Tibial nerve (tissue), 4 donors: ENCODE data around the gene NEK11. TPM values are rescaled to one million over a fixed set of nuclear protein-coding genes. Genes with fewer than 3 reads are reported as not detected.

Experiments
- DNase-seq, 2 donors: peaks; one replicate each; pipeline ENCODE4 v3.0.0-alpha.2; 2019; ENCODE audit warnings: low spot score in 2 of 2
- H3K27ac ChIP-seq, 4 donors: fragments of 200-600 bp; sonication (generic) in 3 of 4; one replicate each; pipeline ENCODE4 v1.5.1; 2017 to 2019; ENCODE audit warnings: mild to moderate bottlenecking in 1 of 4
- H3K27me3 ChIP-seq, 2 donors: fragments of 200-600 bp; sonication (generic) in 1 of 2; one replicate each; pipeline versions ENCODE4 v1.5.1 to v1.6.0; 2017 to 2019
- H3K36me3 ChIP-seq, 3 donors: fragments of 200-600 bp; sonication (generic); one replicate each; pipeline ENCODE4 v1.5.1; 2018 to 2019
- H3K4me1 ChIP-seq, 4 donors: fragments of 200-600 bp; sonication (generic) in 3 of 4; one replicate each; pipeline ENCODE4 v1.5.1; 2017 to 2019
- H3K4me3 ChIP-seq, 4 donors: fragments of 200-600 bp; sonication (generic) in 3 of 4; one replicate each; pipeline ENCODE4 v1.5.1; 2017 to 2019; ENCODE audit warnings: mild to moderate bottlenecking in 1 of 4, moderate library complexity in 1 of 4
- H3K9me3 ChIP-seq, 4 donors: fragments of 200-600 bp; sonication (generic) in 3 of 4; one replicate each; pipeline ENCODE4 v1.5.1; 2017 to 2019
- EP300 ChIP-seq, 2 donors: sonication (generic); formaldehyde crosslinking; IDR thresholded peaks; one replicate each; pipeline ENCODE4 v1.6.1; 2017; ENCODE audit warnings: antibody characterized with exemption in 2 of 2, mild to moderate bottlenecking in 1 of 2
- POLR2A ChIP-seq, 2 donors: fragments of 450-650 bp; IDR thresholded peaks; one replicate each; pipeline ENCODE4 v1.6.1; 2017; ENCODE audit warnings: antibody characterized with exemption in 2 of 2, mild to moderate bottlenecking in 2 of 2, moderate library complexity in 2 of 2
- WGBS, 2 donors: methylation state at CpG; one replicate each; pipeline ENCODE4 v1.1.5; 2018; 5-methylcytosine and 5-hydroxymethylcytosine counted together
- total RNA-seq, 4 donors: library from RNA; depleted of rRNA; stranded (reverse); fragments of >200 nt; gene quantifications; one replicate each; pipeline ENCODE4 v1.1.0, GENCODE V29; 2016
- TF ChIP-seq, protein P1 (sequence below), 5 experiments: fragments of 200-600 bp in 3 of 5; fragments of 450-650 bp in 2 of 5; sonication (generic) in 3 of 5; IDR thresholded peaks; one replicate each; pipeline ENCODE4 v1.5.1; 2016 to 2019; ENCODE audit warnings: antibody characterized with exemption in 5 of 5, mild to moderate bottlenecking in 3 of 5, moderate library complexity in 2 of 5

NEK11 gene
- total RNA-seq, 4 donors from 2014 or later: 7.0 to 32.8 (median 15.3) TPM

DNA sequence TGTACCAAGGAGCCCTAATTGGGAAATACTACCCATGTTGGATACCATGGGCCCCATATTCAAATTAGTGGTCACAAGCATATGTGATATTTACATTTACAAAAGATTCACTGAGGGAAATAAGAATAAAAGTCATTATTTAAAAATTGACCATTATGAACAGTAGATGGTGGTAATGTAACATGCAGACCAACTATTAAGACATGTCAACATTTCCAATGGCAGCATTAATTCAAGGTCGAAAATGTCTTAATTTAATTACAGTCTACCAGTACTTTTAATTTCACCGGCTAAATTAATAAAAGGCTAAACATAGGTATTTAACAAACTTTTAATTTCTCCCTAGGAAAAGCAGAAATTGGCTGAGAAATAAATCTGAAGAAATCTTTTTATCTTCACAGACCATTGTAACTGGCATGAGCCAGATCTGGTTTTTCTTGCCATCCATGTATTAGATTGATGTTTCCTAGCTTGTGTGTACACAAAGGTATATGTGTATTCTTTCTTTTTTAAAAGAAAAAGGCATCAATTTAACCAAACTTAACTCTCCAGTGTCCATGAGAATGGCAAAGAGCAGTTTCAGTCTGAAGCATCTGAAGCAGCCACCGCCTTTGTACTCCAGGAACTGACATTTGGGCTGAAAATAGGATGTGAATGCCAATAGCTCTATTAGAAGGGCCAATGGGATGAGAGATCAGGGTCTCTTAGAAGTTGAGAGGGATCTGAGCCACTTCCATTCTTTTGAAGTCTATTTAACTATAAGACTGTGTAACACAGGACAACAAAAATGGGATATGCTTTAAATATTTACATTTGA, 26.6 kb downstream of the NEK11 start:
- H3K4me1 ChIP-seq: no peaks in the 10 kb centered on the region
- no peak overlapping the region for H3K27ac ChIP-seq
- DNase-seq: no peak
- WGBS, 2 donors: 74 to 78% methylated on average over 3 of the region's 3 CpGs
- H3K36me3 ChIP-seq: peaks cover 0 to 5% (median 0%) of the 10 kb centered on the region in 3 donors
- TF ChIP-seq EP300 (IDR thresholded peaks at IDR 0.05): no peak
- no peak for TF ChIP-seq POLR2A (IDR thresholded peaks at IDR 0.05)
- TF ChIP-seq, protein P1, sequence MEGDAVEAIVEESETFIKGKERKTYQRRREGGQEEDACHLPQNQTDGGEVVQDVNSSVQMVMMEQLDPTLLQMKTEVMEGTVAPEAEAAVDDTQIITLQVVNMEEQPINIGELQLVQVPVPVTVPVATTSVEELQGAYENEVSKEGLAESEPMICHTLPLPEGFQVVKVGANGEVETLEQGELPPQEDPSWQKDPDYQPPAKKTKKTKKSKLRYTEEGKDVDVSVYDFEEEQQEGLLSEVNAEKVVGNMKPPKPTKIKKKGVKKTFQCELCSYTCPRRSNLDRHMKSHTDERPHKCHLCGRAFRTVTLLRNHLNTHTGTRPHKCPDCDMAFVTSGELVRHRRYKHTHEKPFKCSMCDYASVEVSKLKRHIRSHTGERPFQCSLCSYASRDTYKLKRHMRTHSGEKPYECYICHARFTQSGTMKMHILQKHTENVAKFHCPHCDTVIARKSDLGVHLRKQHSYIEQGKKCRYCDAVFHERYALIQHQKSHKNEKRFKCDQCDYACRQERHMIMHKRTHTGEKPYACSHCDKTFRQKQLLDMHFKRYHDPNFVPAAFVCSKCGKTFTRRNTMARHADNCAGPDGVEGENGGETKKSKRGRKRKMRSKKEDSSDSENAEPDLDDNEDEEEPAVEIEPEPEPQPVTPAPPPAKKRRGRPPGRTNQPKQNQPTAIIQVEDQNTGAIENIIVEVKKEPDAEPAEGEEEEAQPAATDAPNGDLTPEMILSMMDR (IDR thresholded peaks at IDR 0.05): peak in 2 of 5 experiments; percentile 5 to 23
- H3K9me3 ChIP-seq: no peaks in the 10 kb centered on the region
- H3K27me3 ChIP-seq: no peaks in the 10 kb centered on the region
- no peak overlapping the region for H3K4me3 ChIP-seq

DNA sequence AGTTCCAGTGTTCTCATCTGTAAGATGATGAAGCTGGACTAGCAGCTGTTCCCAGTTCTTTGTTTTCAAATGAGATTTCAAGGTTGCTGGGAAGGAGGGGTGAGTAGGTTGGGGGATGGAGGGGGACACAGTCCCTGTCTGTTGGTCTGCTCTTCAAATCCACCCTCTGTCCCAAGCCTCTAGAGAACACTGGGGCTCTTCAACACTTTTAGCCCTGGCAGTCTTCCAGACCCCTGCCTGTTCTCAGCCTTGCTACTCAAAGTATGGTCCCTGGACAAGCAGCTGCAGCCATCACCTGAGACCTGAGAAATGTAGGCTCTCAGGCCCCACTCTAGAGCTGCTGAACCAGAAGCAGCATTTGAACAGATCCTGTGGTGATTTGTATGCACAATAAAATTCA, 41.3 kb downstream of the NEK11 start:
- TF ChIP-seq, protein P1 (IDR thresholded peaks at IDR 0.05): no peak
- TF ChIP-seq EP300 (IDR thresholded peaks at IDR 0.05) (no peak), POLR2A (IDR thresholded peaks at IDR 0.05) (no peak)
- H3K27ac ChIP-seq: no peak overlapping the region
- no peak overlapping the region for H3K4me3 ChIP-seq
- no peaks in the 10 kb centered on the region for H3K27me3 ChIP-seq
- H3K9me3 ChIP-seq: no peaks in the 10 kb centered on the region
- no peak for DNase-seq
- peaks cover 0 to 3% (median 0%) of the 10 kb centered on the region in 3 donors for H3K36me3 ChIP-seq
- peaks cover 0 to 7% (median 0%) of the 10 kb centered on the region in 4 donors for H3K4me1 ChIP-seq

DNA sequence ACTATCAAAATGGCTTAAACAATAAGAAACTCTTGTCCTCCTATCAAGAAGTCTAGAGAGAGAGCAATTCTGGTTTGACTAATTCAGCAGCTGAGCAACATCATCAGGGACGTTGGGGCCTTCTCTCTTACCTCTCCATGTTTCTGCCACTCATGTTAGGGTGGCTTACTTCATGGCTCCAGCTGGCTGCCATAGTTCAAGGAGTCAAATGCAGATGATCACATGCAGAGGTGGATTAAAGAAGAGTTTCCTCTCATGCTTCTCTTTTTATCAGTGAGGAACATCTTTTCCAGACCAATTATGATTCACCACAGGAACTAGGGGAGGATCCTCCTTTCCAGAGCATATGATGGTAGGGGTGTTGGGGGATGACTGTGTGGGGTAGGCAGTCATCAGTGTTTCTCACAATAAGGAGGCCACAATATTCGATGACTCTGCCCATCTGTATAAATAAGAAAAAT, 45.5 kb downstream of the NEK11 start:
- Histone ChIP-seq H3K4me1 (peaks cover 0 to 13% (median 0%) of the 10 kb centered on the region in 4 donors), H3K27ac (no peak overlapping the region), H3K36me3 (no peaks in the 10 kb centered on the region), H3K9me3 (no peaks in the 10 kb centered on the region), H3K4me3 (no peak overlapping the region), H3K27me3 (no peaks in the 10 kb centered on the region)
- 53 to 67% methylated on average over 2 of the region's 2 CpGs for WGBS, 2 donors
- DNase-seq: no peak
- TF ChIP-seq, protein P1 (IDR thresholded peaks at IDR 0.05): no peak
- TF ChIP-seq POLR2A (IDR thresholded peaks at IDR 0.05) (no peak), EP300 (IDR thresholded peaks at IDR 0.05) (no peak)

DNA sequence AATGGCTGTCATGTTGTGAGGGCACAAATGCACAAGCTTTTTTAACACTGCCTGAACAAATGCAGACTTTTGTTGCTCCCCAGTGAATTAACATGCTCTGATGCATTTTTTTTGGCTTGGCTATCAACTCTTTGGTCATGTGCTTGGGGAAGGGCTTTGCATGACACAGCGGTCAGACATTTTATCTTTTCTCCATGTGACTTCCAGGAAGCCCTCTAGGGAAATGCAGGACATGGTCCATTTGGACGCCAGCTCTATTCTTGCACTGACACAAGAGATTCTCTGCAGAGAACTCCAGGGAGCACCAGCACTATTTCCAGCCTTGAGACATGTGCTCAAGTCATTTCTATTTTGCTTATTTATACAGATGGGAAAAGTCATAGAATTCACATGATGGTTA, 46.2 kb downstream of the NEK11 start:
- no peak for DNase-seq
- Histone ChIP-seq H3K36me3 (no peaks in the 10 kb centered on the region), H3K4me3 (no peak overlapping the region), H3K9me3 (no peaks in the 10 kb centered on the region), H3K4me1 (peaks cover 0 to 13% (median 0%) of the 10 kb centered on the region in 4 donors), H3K27ac (no peak overlapping the region), H3K27me3 (no peaks in the 10 kb centered on the region)
- no peak for TF ChIP-seq POLR2A (IDR thresholded peaks at IDR 0.05)
- TF ChIP-seq, protein P1 (IDR thresholded peaks at IDR 0.05): no peak
- no peak for TF ChIP-seq EP300 (IDR thresholded peaks at IDR 0.05)
- WGBS, 2 donors: 55 to 59% methylated on average over 2 of the region's 2 CpGs

DNA sequence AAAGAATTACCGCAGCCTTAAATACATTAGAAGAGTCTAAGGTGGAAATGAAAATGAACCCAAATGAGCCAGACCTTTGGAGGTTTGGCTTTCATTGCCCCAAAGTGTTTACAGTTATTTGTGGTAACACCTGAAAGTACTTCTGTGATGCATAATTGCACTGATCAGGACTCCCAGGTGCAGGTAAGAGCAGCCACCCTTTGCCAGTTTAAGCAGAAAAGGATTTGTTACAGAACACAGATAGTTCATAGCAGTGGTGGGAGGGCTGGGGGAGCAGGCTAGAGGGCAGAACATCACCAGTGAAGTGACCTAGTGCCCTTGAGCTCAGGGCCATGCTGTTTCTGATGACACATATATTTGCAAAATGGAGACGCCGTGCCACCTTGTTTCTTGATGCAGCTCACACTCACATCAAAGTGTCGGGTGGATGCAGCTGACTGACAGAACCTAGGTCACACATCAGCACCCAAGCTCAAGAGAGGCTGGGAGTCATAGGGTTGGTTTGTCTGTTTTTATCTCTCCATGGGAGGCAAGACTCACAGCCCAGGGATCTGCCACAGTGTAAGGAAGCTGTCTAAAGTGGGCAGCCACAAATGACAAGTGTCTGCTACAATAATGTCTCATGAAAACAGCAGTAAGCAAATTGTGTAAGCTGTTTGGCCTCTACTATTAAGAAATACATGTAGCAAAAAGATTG, 49.1 kb downstream of the NEK11 start:
- Histone ChIP-seq H3K36me3 (no peaks in the 10 kb centered on the region), H3K27ac (no peak overlapping the region), H3K4me1 (peaks cover 0 to 13% (median 0%) of the 10 kb centered on the region in 4 donors), H3K27me3 (no peaks in the 10 kb centered on the region), H3K4me3 (no peak overlapping the region), H3K9me3 (no peaks in the 10 kb centered on the region)
- DNase-seq: no peak
- TF ChIP-seq EP300 (IDR thresholded peaks at IDR 0.05) (no peak), POLR2A (IDR thresholded peaks at IDR 0.05) (no peak)
- TF ChIP-seq, protein P1 (IDR thresholded peaks at IDR 0.05): no peak
- WGBS, 2 donors: 67 to 69% methylated on average over 4 of the region's 4 CpGs
